HepG2 (cell line): ENCODE measurements around the gene ZNF865. TPM values are rescaled to one million over a fixed set of nuclear protein-coding genes. Genes with fewer than 3 reads are reported as not detected.

ENCODE experiments used
- ARNT2 ChIP-seq: sonication (generic); formaldehyde crosslinking; IDR thresholded peaks from 2 replicates; pipeline ENCODE4 v1.8.0; 2022; ENCODE audit warnings: mild to moderate bottlenecking, low read depth, missing genetic modification reagents, moderate library complexity
- FOXK2 ChIP-seq: fragments of 450-650 bp; IDR thresholded peaks from 2 replicates; pipeline ENCODE4 v1.6.1; 2016
- FOXO1 ChIP-seq: sonication (generic); formaldehyde crosslinking; IDR thresholded peaks from 2 replicates; pipeline ENCODE4 v1.4.0; 2020; ENCODE audit warnings: missing genetic modification reagents
- JUNB ChIP-seq: sonication (generic); formaldehyde crosslinking; IDR thresholded peaks from 2 replicates; pipeline ENCODE4 v1.8.0; 2022; ENCODE audit warnings: missing genetic modification reagents, mild to moderate bottlenecking, borderline replicate concordance
- MBD4 ChIP-seq: IDR thresholded peaks from 2 replicates; pipeline ENCODE4 v1.6.1; 2012; ENCODE audit warnings: low read length, inconsistent platforms, borderline replicate concordance
- MTA1 ChIP-seq: sonication (generic); formaldehyde crosslinking; IDR thresholded peaks from 2 replicates; pipeline ENCODE4 v1.4.0; 2020; ENCODE audit warnings: missing genetic modification reagents, mild to moderate bottlenecking, borderline replicate concordance
- YY1 ChIP-seq: IDR thresholded peaks from 2 replicates; pipeline ENCODE4 v1.6.1; 2011; ENCODE audit warnings: low read length, low read depth, moderate library complexity, mild to moderate bottlenecking; ENCODE audit not compliant: insufficient read depth, insufficient replicate concordance
- ZMYM2 ChIP-seq: sonication (generic); formaldehyde crosslinking; IDR thresholded peaks from 2 replicates; pipeline ENCODE4 v1.8.0; 2022; ENCODE audit warnings: mild to moderate bottlenecking, missing genetic modification reagents
- ZNF230 ChIP-seq: sonication (generic); formaldehyde crosslinking; IDR thresholded peaks from 2 replicates; pipeline ENCODE4 v1.4.0; 2020; ENCODE audit warnings: mild to moderate bottlenecking, missing genetic modification reagents
- ZNF251 ChIP-seq: sonication (generic); formaldehyde crosslinking; IDR thresholded peaks from 2 replicates; pipeline ENCODE4 v1.9.0; 2021; ENCODE audit warnings: mild to moderate bottlenecking, missing genetic modification reagents
- ZNF460 ChIP-seq: sonication (generic); formaldehyde crosslinking; IDR thresholded peaks from 2 replicates; pipeline ENCODE4 v1.5.1; 2020; ENCODE audit warnings: missing genetic modification reagents, mild to moderate bottlenecking, borderline replicate concordance
- ZNF709 ChIP-seq: sonication (generic); formaldehyde crosslinking; IDR thresholded peaks from 2 replicates; pipeline ENCODE4 v1.5.0; 2020; ENCODE audit warnings: mild to moderate bottlenecking, missing genetic modification reagents
- polyA plus RNA-seq, 8 experiments: library from polyadenylated mRNA; depleted of rRNA in 3 of 8; stranded (reverse) in 7 of 8; unstranded in 1 of 8; fragments of >200 nt; fragmentation: Illumina TruSeq in 4 of 8; extraction: Trizol in 4 of 8; gene quantifications; 2 replicates each; pipeline versions ENCODE4 v1.2.1 to v1.2.3, GENCODE V29; 2011 to 2016; ENCODE audit warnings: low read depth in 4 of 8, missing spikeins in 1 of 8, mixed read lengths in 1 of 8; ENCODE audit not compliant: insufficient read depth in 1 of 8
- total RNA-seq, 5 experiments: library from RNA; depleted of rRNA; stranded (reverse); fragments of >200 nt; fragmentation: Illumina TruSeq; extraction: Trizol; gene quantifications; 2 replicates each; pipeline ENCODE4 v1.2.3, GENCODE V29; 2016; ENCODE audit warnings: low read depth in 1 of 5
- TF ChIP-seq, protein P1 (sequence below): sonication (generic); formaldehyde crosslinking; IDR thresholded peaks from 2 replicates; pipeline ENCODE4 v1.4.0; 2020; ENCODE audit warnings: missing genetic modification reagents
- TF ChIP-seq, protein P2 (sequence below): IDR thresholded peaks from 2 replicates; pipeline ENCODE4 v1.6.1; 2016; ENCODE audit warnings: control low read depth
- TF ChIP-seq, protein P3 (sequence below): sonication (generic); formaldehyde crosslinking; IDR thresholded peaks from 2 replicates; pipeline ENCODE4 v1.8.0; 2022; ENCODE audit warnings: missing genetic modification reagents, mild to moderate bottlenecking, borderline replicate concordance
- TF ChIP-seq, protein P4 (sequence below): sonication (generic); formaldehyde crosslinking; IDR thresholded peaks from 2 replicates; pipeline ENCODE4 v1.8.0; 2022; ENCODE audit warnings: mild to moderate bottlenecking, missing genetic modification reagents
- TF ChIP-seq, protein P5 (sequence below): sonication (generic); formaldehyde crosslinking; IDR thresholded peaks from 2 replicates; pipeline ENCODE4 v1.5.0; 2020; ENCODE audit warnings: mild to moderate bottlenecking, missing genetic modification reagents

ZNF865 gene
- total and polyA plus RNA-seq, 2 of the 13 experiments (the other 11 are each of a cell fraction or from before 2014, with no cell fraction given): 0.93 to 1.0 TPM

DNA sequence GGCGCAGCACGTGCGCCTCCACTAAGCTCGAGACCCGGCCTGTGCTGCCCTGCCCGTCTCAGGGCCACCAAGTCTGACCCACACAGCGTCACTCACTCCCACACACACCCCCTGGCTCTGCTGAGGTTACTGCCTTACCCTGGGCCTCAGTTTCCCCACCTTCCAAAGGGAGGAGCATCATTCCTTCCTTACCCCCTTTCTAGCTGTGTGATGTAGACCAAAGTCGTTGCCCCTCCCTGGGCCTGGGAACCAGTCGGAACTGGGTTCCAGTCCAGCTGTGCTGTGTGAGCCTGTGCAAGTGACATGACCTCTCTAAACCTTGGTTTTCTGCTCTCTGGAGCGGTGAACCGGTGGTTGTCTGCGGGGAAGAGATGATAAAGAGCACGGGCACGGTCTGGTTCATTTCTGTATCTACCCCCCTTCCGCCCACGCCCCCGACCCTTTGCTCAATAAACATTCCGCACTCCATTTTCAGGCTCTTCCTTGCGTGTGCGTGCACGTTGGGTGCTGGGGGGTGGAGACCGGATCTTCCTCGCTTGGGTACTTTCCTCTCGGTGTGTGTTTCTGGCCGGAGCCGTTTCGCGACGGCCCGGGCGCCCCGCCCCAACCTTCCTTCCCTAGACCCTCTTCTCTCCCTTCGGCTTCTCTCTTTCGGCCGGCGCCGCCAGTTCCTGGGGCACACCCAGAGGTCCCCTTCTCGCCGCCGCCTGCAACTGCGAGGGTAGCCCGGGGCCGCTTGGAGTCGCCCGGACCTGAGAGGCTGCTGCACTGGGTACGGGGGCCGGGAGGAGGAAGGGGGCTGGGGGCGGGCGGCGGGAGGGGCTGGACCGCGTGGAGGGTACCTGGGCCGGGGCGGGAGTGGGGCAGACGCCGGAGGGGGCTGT is 37.8 kb downstream of the ZNF865 start, which contains the start of gene ZNF581 (continued):
- TF ChIP-seq, protein P1, sequence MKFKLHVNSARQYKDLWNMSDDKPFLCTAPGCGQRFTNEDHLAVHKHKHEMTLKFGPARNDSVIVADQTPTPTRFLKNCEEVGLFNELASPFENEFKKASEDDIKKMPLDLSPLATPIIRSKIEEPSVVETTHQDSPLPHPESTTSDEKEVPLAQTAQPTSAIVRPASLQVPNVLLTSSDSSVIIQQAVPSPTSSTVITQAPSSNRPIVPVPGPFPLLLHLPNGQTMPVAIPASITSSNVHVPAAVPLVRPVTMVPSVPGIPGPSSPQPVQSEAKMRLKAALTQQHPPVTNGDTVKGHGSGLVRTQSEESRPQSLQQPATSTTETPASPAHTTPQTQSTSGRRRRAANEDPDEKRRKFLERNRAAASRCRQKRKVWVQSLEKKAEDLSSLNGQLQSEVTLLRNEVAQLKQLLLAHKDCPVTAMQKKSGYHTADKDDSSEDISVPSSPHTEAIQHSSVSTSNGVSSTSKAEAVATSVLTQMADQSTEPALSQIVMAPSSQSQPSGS (CRISPR knock-in tag): no peak
- TF ChIP-seq, protein P2, sequence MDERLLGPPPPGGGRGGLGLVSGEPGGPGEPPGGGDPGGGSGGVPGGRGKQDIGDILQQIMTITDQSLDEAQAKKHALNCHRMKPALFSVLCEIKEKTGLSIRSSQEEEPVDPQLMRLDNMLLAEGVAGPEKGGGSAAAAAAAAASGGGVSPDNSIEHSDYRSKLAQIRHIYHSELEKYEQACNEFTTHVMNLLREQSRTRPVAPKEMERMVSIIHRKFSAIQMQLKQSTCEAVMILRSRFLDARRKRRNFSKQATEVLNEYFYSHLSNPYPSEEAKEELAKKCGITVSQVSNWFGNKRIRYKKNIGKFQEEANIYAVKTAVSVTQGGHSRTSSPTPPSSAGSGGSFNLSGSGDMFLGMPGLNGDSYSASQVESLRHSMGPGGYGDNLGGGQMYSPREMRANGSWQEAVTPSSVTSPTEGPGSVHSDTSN (CRISPR knock-in tag): no peak
- TF ChIP-seq ARNT2: no peak
- TF ChIP-seq, protein P3, sequence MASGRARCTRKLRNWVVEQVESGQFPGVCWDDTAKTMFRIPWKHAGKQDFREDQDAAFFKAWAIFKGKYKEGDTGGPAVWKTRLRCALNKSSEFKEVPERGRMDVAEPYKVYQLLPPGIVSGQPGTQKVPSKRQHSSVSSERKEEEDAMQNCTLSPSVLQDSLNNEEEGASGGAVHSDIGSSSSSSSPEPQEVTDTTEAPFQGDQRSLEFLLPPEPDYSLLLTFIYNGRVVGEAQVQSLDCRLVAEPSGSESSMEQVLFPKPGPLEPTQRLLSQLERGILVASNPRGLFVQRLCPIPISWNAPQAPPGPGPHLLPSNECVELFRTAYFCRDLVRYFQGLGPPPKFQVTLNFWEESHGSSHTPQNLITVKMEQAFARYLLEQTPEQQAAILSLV (CRISPR knock-in tag): no peak
- no peak for TF ChIP-seq ZMYM2 (CRISPR knock-in tag)
- TF ChIP-seq, protein P4, sequence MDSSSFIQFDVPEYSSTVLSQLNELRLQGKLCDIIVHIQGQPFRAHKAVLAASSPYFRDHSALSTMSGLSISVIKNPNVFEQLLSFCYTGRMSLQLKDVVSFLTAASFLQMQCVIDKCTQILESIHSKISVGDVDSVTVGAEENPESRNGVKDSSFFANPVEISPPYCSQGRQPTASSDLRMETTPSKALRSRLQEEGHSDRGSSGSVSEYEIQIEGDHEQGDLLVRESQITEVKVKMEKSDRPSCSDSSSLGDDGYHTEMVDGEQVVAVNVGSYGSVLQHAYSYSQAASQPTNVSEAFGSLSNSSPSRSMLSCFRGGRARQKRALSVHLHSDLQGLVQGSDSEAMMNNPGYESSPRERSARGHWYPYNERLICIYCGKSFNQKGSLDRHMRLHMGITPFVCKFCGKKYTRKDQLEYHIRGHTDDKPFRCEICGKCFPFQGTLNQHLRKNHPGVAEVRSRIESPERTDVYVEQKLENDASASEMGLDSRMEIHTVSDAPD: 0 out of 2 replicates have a peak, but pooled peaks have one; percentile 23
- no peak for TF ChIP-seq MTA1
- TF ChIP-seq YY1: peak; percentile 75
- TF ChIP-seq, protein P5, sequence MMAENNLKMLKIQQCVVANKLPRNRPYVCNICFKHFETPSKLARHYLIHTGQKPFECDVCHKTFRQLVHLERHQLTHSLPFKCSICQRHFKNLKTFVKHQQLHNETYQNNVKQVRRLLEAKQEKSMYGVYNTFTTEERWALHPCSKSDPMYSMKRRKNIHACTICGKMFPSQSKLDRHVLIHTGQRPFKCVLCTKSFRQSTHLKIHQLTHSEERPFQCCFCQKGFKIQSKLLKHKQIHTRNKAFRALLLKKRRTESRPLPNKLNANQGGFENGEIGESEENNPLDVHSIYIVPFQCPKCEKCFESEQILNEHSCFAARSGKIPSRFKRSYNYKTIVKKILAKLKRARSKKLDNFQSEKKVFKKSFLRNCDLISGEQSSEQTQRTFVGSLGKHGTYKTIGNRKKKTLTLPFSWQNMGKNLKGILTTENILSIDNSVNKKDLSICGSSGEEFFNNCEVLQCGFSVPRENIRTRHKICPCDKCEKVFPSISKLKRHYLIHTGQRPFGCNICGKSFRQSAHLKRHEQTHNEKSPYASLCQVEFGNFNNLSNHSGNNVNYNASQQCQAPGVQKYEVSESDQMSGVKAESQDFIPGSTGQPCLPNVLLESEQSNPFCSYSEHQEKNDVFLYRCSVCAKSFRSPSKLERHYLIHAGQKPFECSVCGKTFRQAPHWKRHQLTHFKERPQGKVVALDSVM: no peak
- 0 out of 2 replicates have a peak, but pooled peaks have one; percentile 25 for TF ChIP-seq ZNF230 (CRISPR knock-in tag)
- no peak for TF ChIP-seq MBD4
- TF ChIP-seq ZNF709: no peak
- TF ChIP-seq ZNF460 (CRISPR knock-in tag): no peak
- TF ChIP-seq ZNF251 (CRISPR knock-in tag): 0 out of 2 replicates have a peak, but pooled peaks have one; percentile 55
- no peak for TF ChIP-seq FOXO1 (CRISPR knock-in tag)
- TF ChIP-seq JUNB (CRISPR knock-in tag): no peak
- no peak for TF ChIP-seq FOXK2
